IPS-18c (cell line): Measurements from ENCODE around the gene YARS2.
"Not testable (repeated sequence)": the region's sequence is repeated elsewhere in the genome, so short reads cannot be mapped to it uniquely, and the experiment has no call there.

Experiments
- H3K4me3 ChIP-seq: 2 replicates; pipeline ENCODE4 v1.7.0; 2013; ENCODE audit warnings: low read depth, mild to moderate bottlenecking, low read length, moderate library complexity; ENCODE audit not compliant: insufficient read depth
- H3K9me3 ChIP-seq: one replicate; pipeline ENCODE4 v1.6.1; 2013; ENCODE audit warnings: mild to moderate bottlenecking, low read length, moderate library complexity; ENCODE audit not compliant: control insufficient read depth, insufficient read depth

YARS2 gene

GRCh38 chr12:32705783-32706182 is 49.9 kb downstream of the YARS2 start:
- H3K4me3 ChIP-seq, result no peak overlapping the region

GRCh38 chr12:32702946-32703345 is 52.8 kb downstream of the YARS2 start:
- no peaks in the 10 kb centered on the region for H3K9me3 ChIP-seq
- H3K4me3 ChIP-seq, result no peak overlapping the region

More at GRCh38 chr12:32705783-32706182, 49.9 kb downstream of the YARS2 start:
- no peaks in the 10 kb centered on the region for H3K9me3 ChIP-seq

- Histone ChIP-seq H3K9me3 (no peaks in the 10 kb centered on the region), H3K4me3 (no peak overlapping the region)
These were observed 53.2 kb downstream of the YARS2 start for GRCh38 chr12:32702473-32702872.

- not testable (repeated sequence) for H3K4me3 ChIP-seq, H3K9me3 ChIP-seq
These were observed 56.3 kb downstream of the YARS2 start for GRCh38 chr12:32699437-32699836.

GRCh38 chr12:32698285-32698684 is 57.4 kb downstream of the YARS2 start:
- no peaks in the 10 kb centered on the region for H3K9me3 ChIP-seq
- H3K4me3 ChIP-seq, result no peak overlapping the region

GRCh38 chr12:32697445-32697844 is 58.3 kb downstream of the YARS2 start:
- no peaks in the 10 kb centered on the region for H3K9me3 ChIP-seq
- H3K4me3 ChIP-seq, result no peak overlapping the region
